ENCODE data around the gene GAL. TPM values are rescaled to one million over a fixed set of nuclear protein-coding genes. Genes with fewer than 3 reads are reported as not detected.

Gene GAL
- total RNA-seq, 4 donors from 2014 or later, result not detected

- ATAC-seq (no peak), DNase-seq (no peak)
- TF ChIP-seq, protein P1, sequence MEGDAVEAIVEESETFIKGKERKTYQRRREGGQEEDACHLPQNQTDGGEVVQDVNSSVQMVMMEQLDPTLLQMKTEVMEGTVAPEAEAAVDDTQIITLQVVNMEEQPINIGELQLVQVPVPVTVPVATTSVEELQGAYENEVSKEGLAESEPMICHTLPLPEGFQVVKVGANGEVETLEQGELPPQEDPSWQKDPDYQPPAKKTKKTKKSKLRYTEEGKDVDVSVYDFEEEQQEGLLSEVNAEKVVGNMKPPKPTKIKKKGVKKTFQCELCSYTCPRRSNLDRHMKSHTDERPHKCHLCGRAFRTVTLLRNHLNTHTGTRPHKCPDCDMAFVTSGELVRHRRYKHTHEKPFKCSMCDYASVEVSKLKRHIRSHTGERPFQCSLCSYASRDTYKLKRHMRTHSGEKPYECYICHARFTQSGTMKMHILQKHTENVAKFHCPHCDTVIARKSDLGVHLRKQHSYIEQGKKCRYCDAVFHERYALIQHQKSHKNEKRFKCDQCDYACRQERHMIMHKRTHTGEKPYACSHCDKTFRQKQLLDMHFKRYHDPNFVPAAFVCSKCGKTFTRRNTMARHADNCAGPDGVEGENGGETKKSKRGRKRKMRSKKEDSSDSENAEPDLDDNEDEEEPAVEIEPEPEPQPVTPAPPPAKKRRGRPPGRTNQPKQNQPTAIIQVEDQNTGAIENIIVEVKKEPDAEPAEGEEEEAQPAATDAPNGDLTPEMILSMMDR (IDR thresholded peaks at IDR 0.05 in 4 of 5, conservative IDR thresholded peaks at IDR 0.05 in 1 of 5), result no peak
- TF ChIP-seq POLR2A (IDR thresholded peaks at IDR 0.05), result no peak
- Histone ChIP-seq H3K4me3 (no peak overlapping the region), H3K36me3 (no peaks in the 10 kb centered on the region), H3K27me3 (peaks cover 0 to 21% (median 2%) of the 10 kb centered on the region in 3 donors), H3K9me3 (no peaks in the 10 kb centered on the region), H3K4me1 (no peaks in the 10 kb centered on the region), H3K27ac (no peak overlapping the region)
- intact Hi-C loops (cut with DNase I; ENCODE audit: low total_unique reads), result no loop called here
- in situ Hi-C loops (cut with MboI; ENCODE audit: low sequenced_read_pairs in 4 of 4), result no loop called here
Measured at GRCh38 chr11:68707527-68707926, 23.2 kb downstream of the GAL start.

- H3K27me3 ChIP-seq, result peaks cover 0 to 16% (median 2%) of the 10 kb centered on the region in 3 donors
- H3K9me3 ChIP-seq, result no peaks in the 10 kb centered on the region
- TF ChIP-seq, protein P1 (IDR thresholded peaks at IDR 0.05 in 4 of 5, conservative IDR thresholded peaks at IDR 0.05 in 1 of 5), result no peak
- TF ChIP-seq POLR2A (IDR thresholded peaks at IDR 0.05), result no peak
- H3K27ac ChIP-seq, result no peak overlapping the region
- no peak overlapping the region for H3K4me3 ChIP-seq
- in situ Hi-C loops (cut with MboI; ENCODE audit: low sequenced_read_pairs in 4 of 4), result no loop called here
- intact Hi-C loops (cut with DNase I; ENCODE audit: low total_unique reads), result no loop called here
- no peaks in the 10 kb centered on the region for H3K36me3 ChIP-seq
- ATAC-seq (no peak), DNase-seq (no peak)
- no peaks in the 10 kb centered on the region for H3K4me1 ChIP-seq
Measured at GRCh38 chr11:68709062-68709461, 24.7 kb downstream of the GAL start.

DNA sequence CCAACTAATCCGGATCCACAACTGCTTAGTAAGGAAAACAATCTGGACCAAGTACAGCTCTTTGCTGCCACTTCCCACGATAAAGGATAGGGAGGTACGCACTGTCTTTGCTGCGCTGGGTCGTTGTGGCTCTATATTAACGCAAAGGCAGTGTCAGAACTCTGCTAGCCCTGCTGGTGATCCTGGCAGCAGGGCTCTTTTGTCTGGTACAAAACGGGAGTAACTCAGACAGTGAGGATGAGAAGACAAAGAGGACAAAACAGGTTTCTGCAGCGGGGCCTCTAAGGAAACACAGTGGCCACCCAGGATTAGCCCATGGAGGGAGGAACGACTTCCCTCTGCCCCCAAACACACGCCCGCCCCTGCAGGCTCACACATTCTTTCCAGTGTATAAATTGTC, 26.1 kb downstream of the GAL start:
- peaks cover 5 to 15% (median 5%) of the 10 kb centered on the region in 3 donors for H3K27me3 ChIP-seq
- no peak overlapping the region for H3K4me3 ChIP-seq
- H3K4me1 ChIP-seq, result no peaks in the 10 kb centered on the region
- no peaks in the 10 kb centered on the region for H3K9me3 ChIP-seq
- ATAC-seq (no peak), DNase-seq (no peak)
- H3K36me3 ChIP-seq, result no peaks in the 10 kb centered on the region
- in situ Hi-C loops (cut with MboI; ENCODE audit: low sequenced_read_pairs in 4 of 4), result no loop called here
- TF ChIP-seq, protein P1 (IDR thresholded peaks at IDR 0.05 in 4 of 5, conservative IDR thresholded peaks at IDR 0.05 in 1 of 5), result no peak
- TF ChIP-seq POLR2A (IDR thresholded peaks at IDR 0.05), result no peak
- no peak overlapping the region for H3K27ac ChIP-seq
- intact Hi-C loops (cut with DNase I; ENCODE audit: low total_unique reads), result no loop called here

- Histone ChIP-seq H3K36me3 (no peaks in the 10 kb centered on the region), H3K4me3 (no peak overlapping the region), H3K9me3 (no peaks in the 10 kb centered on the region), H3K27ac (no peak overlapping the region), H3K27me3 (peaks cover 5 to 15% (median 5%) of the 10 kb centered on the region in 3 donors), H3K4me1 (no peaks in the 10 kb centered on the region)
- DNase-seq (no peak), ATAC-seq (no peak)
- intact Hi-C loops (cut with DNase I; ENCODE audit: low total_unique reads) (no loop called here), in situ Hi-C loops (cut with MboI; ENCODE audit: low sequenced_read_pairs in 4 of 4) (no loop called here)
- no peak for TF ChIP-seq POLR2A (IDR thresholded peaks at IDR 0.05)
- TF ChIP-seq, protein P1 (IDR thresholded peaks at IDR 0.05 in 4 of 5, conservative IDR thresholded peaks at IDR 0.05 in 1 of 5), result no peak
Measured at GRCh38 chr11:68711114-68711513, 26.8 kb downstream of the GAL start.
